NCI-H1417 treated with DMSO at 0.1 percent for 48 hours (cell line): ENCODE measurements around the gene ZNF594.
"Not testable (repeated sequence)": the region's sequence is repeated elsewhere in the genome, so short reads cannot be mapped to it uniquely, and the experiment has no call there.

Experiments used
- DNase-seq: peaks from one replicate; lab custom pipeline; 2025; lab: John Stamatoyannopoulos, UW

ZNF594 gene

DNA sequence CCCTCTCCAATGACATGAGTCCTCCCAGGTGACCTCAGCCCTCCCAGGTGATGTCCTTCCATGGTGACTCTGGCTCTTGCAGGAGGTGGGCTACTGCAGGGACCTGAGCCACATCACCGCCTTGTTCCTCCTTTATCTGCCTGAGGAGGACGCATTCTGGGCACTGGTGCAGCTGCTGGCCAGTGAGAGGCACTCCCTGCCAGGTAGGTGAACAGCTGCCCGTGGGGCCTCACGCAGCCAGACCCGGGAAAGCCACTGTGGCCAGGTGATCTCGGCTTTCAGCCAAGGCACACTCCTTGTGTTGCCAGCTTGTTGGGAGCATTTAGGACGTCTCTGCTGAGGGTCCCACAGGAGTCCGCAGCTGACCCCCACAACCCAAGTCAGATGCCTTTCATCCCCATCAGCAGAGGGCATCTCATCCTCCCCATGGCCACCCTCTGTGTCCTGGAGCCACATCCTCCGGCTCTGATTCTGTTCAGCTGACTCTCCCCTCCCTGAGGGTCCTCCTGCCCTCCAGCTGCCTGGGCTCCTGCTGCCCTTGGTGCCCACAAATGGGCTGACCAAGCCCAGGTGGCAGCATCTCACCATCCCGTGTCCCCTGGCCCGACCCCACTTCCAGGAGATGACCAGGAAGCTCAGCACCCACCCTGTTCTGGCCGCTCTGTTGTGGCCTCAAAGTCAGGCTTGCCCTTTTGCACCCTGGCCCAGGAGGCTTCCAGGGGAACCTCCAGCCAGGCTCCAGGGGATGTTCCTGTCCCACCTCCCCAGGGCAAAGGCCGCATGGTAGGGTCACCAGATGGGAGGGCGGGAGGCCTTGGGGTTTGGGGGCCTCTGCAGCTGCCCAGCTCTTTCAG lies 55.7 kb downstream of the ZNF594 start:
- DNase-seq, result no peak

DNA sequence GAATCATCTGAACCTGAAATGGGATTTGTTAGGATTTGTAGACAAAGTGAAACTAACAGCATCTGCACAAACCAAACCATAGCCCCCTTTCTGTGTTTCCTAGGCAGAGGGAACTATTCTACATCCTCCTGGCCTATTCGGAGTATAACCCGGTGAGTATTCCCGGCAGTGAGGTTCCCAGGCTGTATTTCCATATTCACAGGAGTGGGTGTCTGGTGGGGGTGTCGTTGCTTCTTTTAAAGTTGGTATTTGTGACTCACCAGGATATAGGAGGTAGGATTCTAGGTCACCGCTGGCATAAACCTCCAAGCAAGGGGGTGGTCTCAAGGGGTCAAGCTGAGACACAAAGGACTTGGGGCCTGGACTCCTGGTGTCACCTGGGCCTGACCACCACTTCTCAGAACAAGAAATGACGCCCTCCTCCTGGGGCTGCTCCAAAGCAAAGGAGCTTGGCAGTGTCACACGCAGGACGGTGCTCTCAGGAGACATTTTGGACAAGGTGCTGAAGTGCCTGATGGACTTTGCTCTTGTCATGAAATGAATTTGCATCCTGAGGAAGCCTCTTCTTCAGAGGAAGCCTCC lies 56.4 kb downstream of the ZNF594 start:
- DNase-seq, result not testable (repeated sequence)

DNA sequence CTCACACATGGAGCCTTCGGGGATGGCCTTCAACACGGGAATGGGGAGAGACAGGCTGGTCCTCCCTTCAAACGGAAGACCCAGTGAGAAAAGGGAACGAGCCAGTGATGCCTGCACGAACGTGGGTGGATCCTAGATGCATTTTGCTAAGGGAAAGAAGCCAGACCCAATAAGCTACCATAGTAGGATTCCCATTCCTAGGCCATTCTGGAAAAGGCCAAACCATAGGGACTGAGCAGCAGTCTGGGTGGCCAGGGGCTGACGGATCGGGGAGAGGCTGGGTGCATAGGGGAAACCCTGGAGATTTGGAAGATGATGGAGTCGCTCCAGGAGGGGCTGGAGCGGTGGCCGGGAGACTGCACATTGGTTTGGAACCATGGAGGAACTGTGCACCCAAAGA lies 57.1 kb downstream of the ZNF594 start:
- not testable (repeated sequence) for DNase-seq

DNA sequence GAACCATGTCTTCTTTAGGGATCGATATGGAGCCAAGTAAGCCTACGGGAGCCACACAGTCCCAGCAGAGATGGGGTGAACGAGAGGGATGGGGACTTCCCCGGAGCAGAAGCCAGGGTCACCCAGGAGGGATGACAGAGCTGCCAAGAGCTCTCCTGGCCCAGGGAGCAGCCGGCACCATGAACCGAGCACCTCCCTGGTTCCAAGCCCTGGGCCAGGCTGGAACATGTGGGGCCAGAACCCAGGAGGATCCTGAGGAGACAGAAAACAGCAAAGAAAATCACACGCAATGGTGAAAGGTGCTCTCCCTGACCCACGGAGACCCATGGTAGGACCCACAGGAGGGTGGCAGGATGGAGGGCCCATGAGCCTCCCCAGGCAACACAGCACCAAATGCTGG lies 57.7 kb downstream of the ZNF594 start:
- DNase-seq, result not testable (repeated sequence)

DNA sequence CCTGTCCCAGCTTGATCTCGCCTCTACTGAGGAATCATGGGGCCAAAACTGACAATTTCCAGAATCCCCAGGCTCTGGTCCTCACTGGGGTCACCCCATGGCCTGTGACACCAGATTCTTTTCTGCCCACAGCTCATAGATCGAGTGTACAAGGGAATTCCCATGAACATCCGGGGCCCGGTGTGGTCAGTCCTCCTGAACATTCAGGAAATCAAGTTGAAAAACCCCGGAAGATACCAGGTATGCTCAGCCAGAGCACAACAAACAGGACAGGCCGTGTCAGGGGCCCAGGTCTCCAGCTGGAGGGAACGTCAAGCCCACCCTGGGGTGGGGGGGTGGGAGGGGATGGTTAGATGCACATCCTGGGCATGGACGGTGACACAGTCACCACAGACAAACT lies 58.4 kb downstream of the ZNF594 start:
- DNase-seq, result no peak

DNA sequence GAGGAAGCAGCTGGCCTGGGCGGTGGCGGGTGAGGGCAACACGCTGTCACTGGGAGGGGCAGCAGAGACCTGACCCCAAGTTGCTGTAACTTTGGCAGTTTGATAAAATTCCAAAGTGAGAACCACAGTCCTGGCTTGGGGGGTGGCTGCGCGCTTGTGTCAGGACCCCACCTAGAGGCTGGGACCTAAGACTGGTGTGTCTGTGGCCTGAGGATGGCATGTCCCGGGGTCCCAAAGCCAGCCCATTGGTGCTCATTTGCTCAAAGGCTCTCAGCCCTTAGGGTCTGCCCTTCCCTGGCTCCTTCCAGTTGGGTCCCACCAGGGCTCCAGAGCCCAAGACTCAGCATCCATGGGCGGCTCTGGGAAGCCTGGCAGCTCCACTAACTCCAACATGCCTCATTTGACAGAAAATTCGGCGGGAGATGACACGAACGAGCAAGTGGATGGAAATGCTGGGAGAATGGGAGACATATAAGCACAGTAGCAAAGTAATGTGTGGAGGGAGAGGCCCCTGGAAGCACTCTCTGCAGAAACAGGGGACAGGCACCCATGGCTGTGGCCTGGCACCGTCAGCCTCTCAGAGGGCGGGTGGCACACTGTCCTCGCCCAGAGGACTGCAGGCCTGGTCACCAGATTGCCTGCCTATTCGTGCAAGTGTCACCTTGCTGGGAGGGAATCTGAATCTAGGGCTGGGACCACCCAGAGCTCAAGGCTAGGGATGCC lies 59.0 kb downstream of the ZNF594 start:
- not testable (repeated sequence) for DNase-seq

DNA sequence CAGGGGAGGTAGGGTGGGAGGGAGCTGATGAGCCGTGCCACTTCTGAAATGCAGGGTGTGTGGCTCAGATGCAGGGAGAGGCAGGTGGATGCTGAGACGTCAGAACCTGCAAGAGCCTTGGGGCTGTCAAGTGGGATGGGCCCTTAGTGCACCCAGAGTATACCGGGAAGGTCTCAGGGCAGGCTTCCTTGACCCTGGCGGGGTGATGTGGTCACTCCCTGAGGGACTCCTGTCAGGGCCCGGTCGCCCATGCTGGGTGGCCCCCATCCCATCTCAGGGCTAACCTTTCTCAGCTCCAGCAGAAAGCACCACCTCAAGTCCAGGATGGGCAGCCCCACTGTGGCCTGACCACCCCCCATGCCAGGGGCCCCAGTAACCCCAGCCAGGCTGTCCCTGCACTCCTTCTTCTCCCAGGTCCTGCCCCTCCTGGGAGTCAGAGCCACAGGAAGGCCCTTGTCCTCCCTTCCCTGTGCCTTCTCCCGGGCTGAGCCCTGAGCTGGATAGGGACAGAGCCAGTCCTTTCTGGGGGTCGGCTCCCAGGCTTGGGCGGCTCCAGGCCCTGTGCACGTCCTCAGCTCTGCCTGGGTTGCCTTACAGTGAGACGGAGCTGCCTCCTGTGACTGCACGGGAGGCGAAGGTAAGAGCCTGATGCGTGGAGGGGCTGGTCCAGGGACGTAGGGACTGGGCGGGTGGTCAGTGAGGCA lies 59.7 kb downstream of the ZNF594 start:
- DNase-seq, result not testable (repeated sequence)

DNA sequence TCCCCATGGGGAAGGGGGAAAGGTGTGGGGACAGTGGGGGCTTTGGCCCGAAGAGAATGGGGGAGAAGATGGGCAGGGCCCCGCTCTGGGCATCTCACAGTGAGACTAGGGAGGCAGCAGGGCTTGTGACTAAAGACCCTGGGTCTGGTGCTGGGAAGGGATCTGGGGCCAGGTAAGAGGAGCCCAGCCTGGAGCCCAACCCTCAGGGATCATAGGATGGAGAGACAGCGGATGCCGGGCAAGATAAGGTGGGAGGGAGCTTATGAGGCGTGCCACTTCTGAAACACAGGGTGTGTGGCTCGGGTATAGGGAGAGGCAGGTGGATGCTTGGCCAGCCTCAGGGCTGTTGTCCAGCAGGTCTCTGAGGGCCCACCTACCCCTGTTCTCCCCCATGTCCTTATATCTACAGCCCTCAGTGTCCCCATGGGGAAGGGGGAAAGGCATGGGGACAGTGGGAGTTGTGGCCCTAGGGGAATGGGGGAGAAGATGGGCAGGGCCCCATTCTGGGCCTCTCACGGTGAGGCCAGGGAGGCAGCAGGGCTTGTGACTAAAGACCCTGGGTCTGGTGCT lies 60.4 kb downstream of the ZNF594 start:
- DNase-seq, result no peak

DNA sequence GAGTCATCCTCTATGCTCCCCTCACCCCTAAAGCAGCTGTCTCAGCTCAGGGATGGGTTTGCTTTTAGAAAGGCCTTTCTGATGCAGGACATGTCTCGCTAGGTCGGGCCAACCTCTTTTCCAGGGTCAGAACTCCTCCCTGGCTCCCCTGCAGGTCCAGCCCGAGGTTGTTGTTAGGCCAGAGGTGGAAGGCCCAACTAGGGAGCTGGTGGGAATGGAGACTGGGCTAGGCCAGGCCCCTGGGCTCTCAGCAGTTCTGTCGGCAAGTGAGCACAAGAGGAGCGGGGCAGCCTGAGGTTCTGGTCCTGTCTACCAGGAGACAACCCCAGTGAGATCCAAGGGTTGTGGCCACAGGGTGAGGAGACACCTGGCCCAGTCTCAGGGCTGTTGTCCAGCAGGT lies 61.0 kb downstream of the ZNF594 start:
- DNase-seq, result not testable (repeated sequence)

DNA sequence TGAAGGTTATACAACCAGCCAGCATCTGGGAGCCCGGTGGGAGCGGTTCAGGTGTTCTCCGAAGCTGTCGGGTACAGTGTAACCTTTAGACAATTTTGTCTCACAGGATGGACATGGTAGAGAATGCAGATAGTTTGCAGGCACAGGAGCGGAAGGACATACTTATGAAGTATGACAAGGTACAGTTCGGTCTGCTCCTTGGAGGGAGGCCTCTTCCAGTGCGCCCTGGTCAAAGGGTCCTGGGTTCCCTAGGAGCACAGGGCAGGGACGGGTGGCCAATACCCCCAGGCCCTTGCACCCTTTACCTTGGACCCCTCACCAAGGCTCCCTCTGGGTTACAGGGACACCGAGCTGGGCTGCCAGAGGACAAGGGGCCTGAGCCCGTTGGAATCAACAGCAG lies 61.4 kb downstream of the ZNF594 start:
- DNase-seq, result not testable (repeated sequence)

DNA sequence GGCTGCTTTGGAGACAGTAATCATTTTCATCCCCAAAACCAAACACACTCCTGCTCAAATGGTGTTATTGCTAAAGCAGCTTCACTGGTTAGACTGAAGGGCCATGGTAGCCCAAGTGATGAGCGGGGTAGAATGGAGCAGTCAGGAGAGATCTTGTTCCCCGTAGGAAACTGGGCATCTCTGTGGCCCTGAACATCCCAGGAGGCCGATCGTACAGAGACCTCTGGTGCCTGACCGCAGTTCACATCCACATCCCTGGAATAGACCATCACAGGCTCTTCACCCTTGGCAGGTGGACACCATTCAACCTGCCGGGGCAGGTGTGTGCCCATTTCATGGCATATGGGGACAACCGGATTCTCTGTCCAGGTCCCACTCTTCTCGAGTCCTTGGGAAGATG lies 61.9 kb downstream of the ZNF594 start:
- not testable (repeated sequence) for DNase-seq
